ENCODE measurements around the gene FNIP1. TPM values are rescaled to one million over a fixed set of nuclear protein-coding genes. Genes with fewer than 3 reads are reported as not detected.
"Not testable (repeated sequence)": the region's sequence is repeated elsewhere in the genome, so short reads cannot be mapped to it uniquely, and the experiment has no call there.

The FNIP1 gene
- total RNA-seq, 2 donors from 2014 or later, result 19.9 to 25.6 TPM

DNA sequence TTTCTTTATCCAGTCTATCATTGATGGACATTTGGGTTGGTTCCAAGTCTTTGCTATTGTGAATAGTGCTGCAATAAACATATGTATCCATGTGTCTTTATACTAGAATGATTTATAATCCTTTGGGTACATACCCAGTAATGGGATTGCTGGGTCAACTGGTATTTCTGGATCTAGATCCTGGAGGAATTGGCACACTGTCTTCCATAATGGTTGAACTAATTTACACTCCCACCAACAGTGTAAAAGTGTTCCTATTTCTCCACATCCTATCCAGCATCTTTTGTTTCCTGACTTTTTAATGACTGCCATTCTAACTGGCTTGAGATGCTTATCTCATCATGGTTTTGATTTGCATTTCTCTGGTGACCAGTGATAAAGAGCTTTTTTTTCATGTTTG, 72.7 kb downstream of the FNIP1 start:
- H3K9me3 Mint-ChIP-seq, result peaks cover 22% of the 10 kb centered on the region
- DNase-seq; H3K4me1 ChIP-seq (ENCODE audit: control insufficient read depth, insufficient read depth, low read length); H3K9me3 ChIP-seq (ENCODE audit: control insufficient read depth, low read length); H3K27ac Mint-ChIP-seq; H3K27me3 Mint-ChIP-seq (ENCODE audit: insufficient read depth); H3K4me1 Mint-ChIP-seq; H3K4me3 ChIP-seq (ENCODE audit: low read length); H3K9ac ChIP-seq (ENCODE audit: extremely low read depth, low read length, poor library complexity, severe bottlenecking); H3K27me3 ChIP-seq (ENCODE audit: control insufficient read depth, insufficient read depth, low read length, poor library complexity, severe bottlenecking); H3K27ac ChIP-seq (ENCODE audit: low read depth, low read length); H3K4me3 Mint-ChIP-seq: not testable (repeated sequence)
- peaks cover 21% of the 10 kb centered on the region for H3K36me3 ChIP-seq (ENCODE audit: control insufficient read depth, insufficient read depth, low read length)
- H3K36me3 Mint-ChIP-seq (ENCODE audit: low read depth), result peaks cover 50% of the 10 kb centered on the region

GRCh38 chr5:131720714-131721113, 76.1 kb downstream of the FNIP1 start:
- no peaks in the 10 kb centered on the region for H3K27me3 ChIP-seq (ENCODE audit: control insufficient read depth, insufficient read depth, low read length, poor library complexity, severe bottlenecking)
- H3K4me3 ChIP-seq (ENCODE audit: low read length), result no peak overlapping the region
- Mint-ChIP-seq H3K36me3 (ENCODE audit: low read depth) (peaks cover 42% of the 10 kb centered on the region), H3K27ac (no peak overlapping the region), H3K4me1 (no peaks in the 10 kb centered on the region), H3K4me3 (no peak overlapping the region), H3K27me3 (ENCODE audit: insufficient read depth) (no peaks in the 10 kb centered on the region), H3K9me3 (peaks cover 5% of the 10 kb centered on the region)
- H3K9ac ChIP-seq (ENCODE audit: extremely low read depth, low read length, poor library complexity, severe bottlenecking), result no peak overlapping the region
- no peaks in the 10 kb centered on the region for H3K9me3 ChIP-seq (ENCODE audit: control insufficient read depth, low read length)
- H3K36me3 ChIP-seq (ENCODE audit: control insufficient read depth, insufficient read depth, low read length), result peaks cover 22% of the 10 kb centered on the region
- no peak for DNase-seq
- H3K27ac ChIP-seq (ENCODE audit: low read depth, low read length), result no peak overlapping the region
- no peak for TF ChIP-seq CTCF (conservative IDR thresholded peaks at IDR 0.05)
- WGBS, 2 experiments (ENCODE audit: insufficient coverage in 1 of 2, insufficient read length in 1 of 2), result 84% methylated on average over 1 of the region's 1 CpG; no CpG with 5 or more reads in 1 of the 2 experiments
- H3K4me1 ChIP-seq (ENCODE audit: control insufficient read depth, insufficient read depth, low read length), result no peaks in the 10 kb centered on the region

DNA sequence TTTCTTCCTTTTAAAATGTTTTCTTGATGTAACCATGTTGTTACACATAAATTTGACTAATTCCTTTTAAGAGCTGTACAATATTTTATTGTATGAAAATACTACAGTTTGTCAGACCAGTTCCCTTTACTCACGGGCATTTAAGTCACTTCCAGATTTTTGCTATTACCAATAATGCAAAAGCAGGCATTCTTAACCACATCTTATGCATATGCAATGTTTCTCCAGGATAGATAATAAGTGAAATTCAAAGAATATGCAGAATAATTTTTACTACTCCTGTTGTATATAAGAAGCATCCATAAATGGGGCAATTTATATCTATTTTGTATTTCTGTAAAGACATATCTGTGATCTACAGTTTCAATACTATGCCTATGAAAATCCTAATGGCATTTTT, 77.3 kb downstream of the FNIP1 start:
- H3K36me3 Mint-ChIP-seq (ENCODE audit: low read depth), result peaks cover 40% of the 10 kb centered on the region
- 80% methylated on average over 1 of the region's 1 CpG; no CpG with 5 or more reads in 1 of the 2 experiments for WGBS, 2 experiments (ENCODE audit: insufficient coverage in 1 of 2, insufficient read length in 1 of 2)
- H3K4me3 Mint-ChIP-seq, result no peak overlapping the region
- DNase-seq, result no peak
- H3K27me3 Mint-ChIP-seq (ENCODE audit: insufficient read depth), result no peaks in the 10 kb centered on the region
- H3K27ac ChIP-seq (ENCODE audit: low read depth, low read length), result no peak overlapping the region
- H3K4me3 ChIP-seq (ENCODE audit: low read length), result no peak overlapping the region
- no peaks in the 10 kb centered on the region for H3K4me1 Mint-ChIP-seq
- H3K9me3 ChIP-seq (ENCODE audit: control insufficient read depth, low read length), result no peaks in the 10 kb centered on the region
- no peak for TF ChIP-seq CTCF (conservative IDR thresholded peaks at IDR 0.05)
- no peaks in the 10 kb centered on the region for H3K4me1 ChIP-seq (ENCODE audit: control insufficient read depth, insufficient read depth, low read length)
- no peaks in the 10 kb centered on the region for H3K9me3 Mint-ChIP-seq
- no peak overlapping the region for H3K27ac Mint-ChIP-seq
- H3K36me3 ChIP-seq (ENCODE audit: control insufficient read depth, insufficient read depth, low read length), result peaks cover 28% of the 10 kb centered on the region
- H3K9ac ChIP-seq (ENCODE audit: extremely low read depth, low read length, poor library complexity, severe bottlenecking), result no peak overlapping the region
- H3K27me3 ChIP-seq (ENCODE audit: control insufficient read depth, insufficient read depth, low read length, poor library complexity, severe bottlenecking), result no peaks in the 10 kb centered on the region

DNA sequence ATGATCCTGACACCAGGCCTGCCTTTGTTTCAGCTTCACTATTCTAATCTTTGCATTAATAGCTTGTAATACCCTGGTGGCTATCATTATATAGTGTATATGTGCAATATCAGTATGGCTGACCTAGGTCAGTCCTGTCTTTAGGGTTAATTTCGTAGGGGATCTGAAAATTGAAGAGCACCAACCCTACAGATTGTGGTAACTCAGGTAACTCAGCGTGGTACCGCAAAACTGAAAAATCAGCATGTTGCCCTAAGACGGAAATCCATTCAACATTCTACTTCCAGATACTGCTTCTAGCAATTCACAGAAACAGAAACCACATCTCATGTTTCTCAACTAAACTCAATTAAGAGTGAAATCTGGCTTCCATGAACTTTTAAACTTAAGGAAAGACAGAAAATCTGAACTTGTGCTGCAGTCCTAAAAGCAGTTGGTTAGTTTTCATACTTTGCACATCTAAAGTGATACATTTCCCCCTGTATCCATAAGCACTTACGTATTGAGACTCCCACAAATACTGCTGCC, 78.3 kb downstream of the FNIP1 start:
- H3K27ac Mint-ChIP-seq, result no peak overlapping the region
- Histone ChIP-seq H3K4me1 (ENCODE audit: control insufficient read depth, insufficient read depth, low read length) (no peaks in the 10 kb centered on the region), H3K4me3 (ENCODE audit: low read length) (no peak overlapping the region), H3K9me3 (ENCODE audit: control insufficient read depth, low read length) (no peaks in the 10 kb centered on the region), H3K9ac (ENCODE audit: extremely low read depth, low read length, poor library complexity, severe bottlenecking) (no peak overlapping the region), H3K36me3 (ENCODE audit: control insufficient read depth, insufficient read depth, low read length) (peaks cover 32% of the 10 kb centered on the region), H3K27me3 (ENCODE audit: control insufficient read depth, insufficient read depth, low read length, poor library complexity, severe bottlenecking) (no peaks in the 10 kb centered on the region), H3K27ac (ENCODE audit: low read depth, low read length) (no peak overlapping the region)
- 90 to 97% methylated on average over 3 to 5 of the region's 5 CpGs for WGBS, 2 experiments (ENCODE audit: insufficient coverage in 1 of 2, insufficient read length in 1 of 2)
- no peaks in the 10 kb centered on the region for H3K9me3 Mint-ChIP-seq
- H3K36me3 Mint-ChIP-seq (ENCODE audit: low read depth), result peaks cover 47% of the 10 kb centered on the region
- DNase-seq, result no peak
- H3K27me3 Mint-ChIP-seq (ENCODE audit: insufficient read depth), result no peaks in the 10 kb centered on the region
- H3K4me3 Mint-ChIP-seq, result no peak overlapping the region
- no peaks in the 10 kb centered on the region for H3K4me1 Mint-ChIP-seq
- no peak for TF ChIP-seq CTCF (conservative IDR thresholded peaks at IDR 0.05)

DNA sequence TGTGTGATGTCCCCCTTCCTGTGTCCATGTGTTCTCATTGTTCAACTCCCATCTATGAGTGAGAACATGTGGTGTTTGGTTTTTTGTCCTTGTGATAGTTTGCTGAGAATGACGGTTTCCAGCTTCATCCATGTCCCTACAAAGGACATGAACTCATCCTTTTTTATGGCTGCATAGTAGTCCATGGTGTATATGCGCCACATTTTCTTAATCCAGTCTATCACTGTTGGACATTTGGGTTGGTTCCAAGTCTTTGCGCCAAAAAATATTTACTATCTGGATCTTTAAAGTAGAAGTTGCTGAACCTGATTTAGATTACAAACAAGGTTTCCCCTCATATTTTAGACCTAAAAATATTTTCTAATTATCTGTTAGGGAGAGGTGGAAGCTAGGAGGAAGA, 79.7 kb downstream of the FNIP1 start:
- WGBS, 2 experiments (ENCODE audit: insufficient coverage in 1 of 2, insufficient read length in 1 of 2), result 91% methylated on average over 3 of the region's 3 CpGs; no CpG with 5 or more reads in 1 of the 2 experiments
- H3K27me3 ChIP-seq (ENCODE audit: control insufficient read depth, insufficient read depth, low read length, poor library complexity, severe bottlenecking); H3K9me3 Mint-ChIP-seq; H3K4me3 Mint-ChIP-seq; H3K27ac Mint-ChIP-seq; H3K27me3 Mint-ChIP-seq (ENCODE audit: insufficient read depth); H3K9me3 ChIP-seq (ENCODE audit: control insufficient read depth, low read length); H3K4me3 ChIP-seq (ENCODE audit: low read length); H3K9ac ChIP-seq (ENCODE audit: extremely low read depth, low read length, poor library complexity, severe bottlenecking); H3K27ac ChIP-seq (ENCODE audit: low read depth, low read length); H3K4me1 ChIP-seq (ENCODE audit: control insufficient read depth, insufficient read depth, low read length); DNase-seq; H3K4me1 Mint-ChIP-seq: not testable (repeated sequence)
- peaks cover 34% of the 10 kb centered on the region for H3K36me3 ChIP-seq (ENCODE audit: control insufficient read depth, insufficient read depth, low read length)
- H3K36me3 Mint-ChIP-seq (ENCODE audit: low read depth), result peaks cover 54% of the 10 kb centered on the region
